ENCODE measurements around the gene CREB3.

DNA sequence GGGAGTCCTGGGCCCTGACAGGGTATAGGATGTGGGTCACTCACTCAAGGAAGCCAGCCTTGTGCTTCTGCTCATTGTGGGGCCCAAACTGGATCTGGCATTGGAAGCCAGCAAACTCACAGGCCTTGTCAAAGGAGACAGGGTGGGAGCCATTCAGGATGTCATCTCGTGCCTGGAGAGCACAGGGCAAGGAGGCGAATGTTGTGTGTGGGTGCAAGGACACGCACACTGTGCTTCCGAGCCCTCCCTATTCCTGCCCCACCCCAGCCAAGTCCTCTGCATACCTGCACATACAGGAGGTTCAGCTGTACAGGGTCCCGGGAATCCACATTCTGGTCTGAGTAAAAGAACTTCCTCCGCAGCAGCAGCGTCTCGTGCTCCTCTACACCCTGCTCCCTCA, 8.6 kb upstream of the CREB3 start:
- TF ChIP-seq, protein P1, sequence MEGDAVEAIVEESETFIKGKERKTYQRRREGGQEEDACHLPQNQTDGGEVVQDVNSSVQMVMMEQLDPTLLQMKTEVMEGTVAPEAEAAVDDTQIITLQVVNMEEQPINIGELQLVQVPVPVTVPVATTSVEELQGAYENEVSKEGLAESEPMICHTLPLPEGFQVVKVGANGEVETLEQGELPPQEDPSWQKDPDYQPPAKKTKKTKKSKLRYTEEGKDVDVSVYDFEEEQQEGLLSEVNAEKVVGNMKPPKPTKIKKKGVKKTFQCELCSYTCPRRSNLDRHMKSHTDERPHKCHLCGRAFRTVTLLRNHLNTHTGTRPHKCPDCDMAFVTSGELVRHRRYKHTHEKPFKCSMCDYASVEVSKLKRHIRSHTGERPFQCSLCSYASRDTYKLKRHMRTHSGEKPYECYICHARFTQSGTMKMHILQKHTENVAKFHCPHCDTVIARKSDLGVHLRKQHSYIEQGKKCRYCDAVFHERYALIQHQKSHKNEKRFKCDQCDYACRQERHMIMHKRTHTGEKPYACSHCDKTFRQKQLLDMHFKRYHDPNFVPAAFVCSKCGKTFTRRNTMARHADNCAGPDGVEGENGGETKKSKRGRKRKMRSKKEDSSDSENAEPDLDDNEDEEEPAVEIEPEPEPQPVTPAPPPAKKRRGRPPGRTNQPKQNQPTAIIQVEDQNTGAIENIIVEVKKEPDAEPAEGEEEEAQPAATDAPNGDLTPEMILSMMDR (conservative IDR thresholded peaks at IDR 0.05; ENCODE audit: low read length), result no peak
- no peak for TF ChIP-seq EZH2phosphoT487 (IDR thresholded peaks at IDR 0.05; ENCODE audit: borderline replicate concordance)

Measured in Loucy (cell line).